ENCODE results near the gene PTH1R.
A peak's percentile ranks its signal among the peaks of the same experiment; 100 is the strongest.

The PTH1R gene

DNA sequence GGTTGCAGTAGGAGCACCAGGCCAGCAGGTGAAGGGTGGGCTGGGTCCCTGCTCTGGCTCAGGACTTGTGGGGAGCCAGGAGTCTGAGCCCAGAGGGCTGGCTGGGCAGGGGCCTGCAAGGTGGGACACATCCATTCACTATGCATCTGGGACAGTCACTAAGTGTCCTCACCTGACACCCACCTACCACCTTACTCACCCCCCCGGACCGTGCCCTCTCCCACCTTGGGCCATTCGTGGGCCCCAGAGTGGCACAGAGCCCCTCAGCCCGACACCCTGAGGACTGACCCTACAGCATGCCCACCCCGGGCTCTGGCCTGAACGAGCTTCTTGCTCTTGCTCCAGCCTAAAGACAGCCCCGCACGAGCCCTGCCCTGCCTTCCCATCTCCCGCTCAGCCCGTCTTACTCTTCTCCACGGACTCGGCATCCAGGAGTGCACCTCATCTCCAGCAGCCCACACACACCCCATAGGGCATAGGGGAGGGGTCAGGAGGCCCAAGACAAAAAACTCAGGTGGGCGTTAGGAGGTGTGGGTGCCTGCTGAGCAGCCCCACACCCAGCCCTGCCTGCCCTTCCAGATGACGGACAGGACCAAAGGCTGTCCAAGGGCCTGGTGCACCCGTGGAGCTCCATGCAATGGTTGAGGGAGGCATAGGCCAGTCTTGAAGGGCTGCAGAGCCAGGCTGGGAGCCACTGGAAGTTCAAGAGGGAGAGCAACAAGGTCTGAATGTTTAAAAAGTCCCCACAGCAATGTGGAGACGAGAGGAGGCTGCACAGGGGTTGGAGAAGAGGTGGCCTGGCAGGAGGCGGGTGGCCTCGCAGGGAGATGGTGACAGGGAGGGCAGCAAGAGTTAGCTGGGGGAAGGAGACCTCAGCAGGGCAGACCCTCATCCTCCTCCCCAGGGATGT lies 27.0 kb downstream of the PTH1R start:
- H3K27me3 ChIP-seq (ENCODE audit: control insufficient read depth, insufficient read depth, low read length): no peaks in the 10 kb centered on the region
- no peak overlapping the region for H3K27ac ChIP-seq (ENCODE audit: low read length)
- no peaks in the 10 kb centered on the region for H3K9me3 ChIP-seq (ENCODE audit: control insufficient read depth, insufficient read depth, low read length)
- peaks cover 2% of the 10 kb centered on the region; the same call in 1 of the 2 replicates for H3K4me1 ChIP-seq (ENCODE audit: control insufficient read depth, insufficient read depth, low read length)
- DNase-seq (ENCODE audit: low read depth, low spot score): no peak
- WGBS (ENCODE audit: insufficient coverage, insufficient read length): no CpG with 5 or more reads among the region's 18 CpGs
- no peaks in the 10 kb centered on the region for H3K36me3 ChIP-seq (ENCODE audit: control insufficient read depth, insufficient read depth, low read length)
- no peak overlapping the region for H3K4me3 ChIP-seq (ENCODE audit: low read length)

DNA sequence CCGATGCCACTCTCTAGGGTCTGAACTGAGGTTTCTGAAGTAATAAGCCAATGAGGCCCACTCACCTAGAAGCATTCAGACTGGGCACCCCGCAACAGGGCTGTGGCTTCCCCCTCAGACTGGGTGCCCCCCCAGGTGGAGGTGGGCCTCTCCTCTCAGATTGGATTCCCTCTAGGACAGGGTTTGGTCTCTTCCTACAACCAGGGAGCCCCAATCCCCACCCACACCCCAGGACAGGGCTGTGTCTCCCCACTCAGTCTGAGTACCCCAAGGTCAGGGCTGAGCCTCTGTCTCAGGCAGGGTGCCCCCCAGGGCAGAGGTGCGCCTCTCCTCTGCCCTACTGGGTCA lies 27.7 kb downstream of the PTH1R start:
- no peak for DNase-seq (ENCODE audit: low read depth, low spot score)
- H3K36me3 ChIP-seq (ENCODE audit: control insufficient read depth, insufficient read depth, low read length): no peaks in the 10 kb centered on the region
- WGBS (ENCODE audit: insufficient coverage, insufficient read length): no CpG with 5 or more reads among the region's 3 CpGs
- H3K4me1 ChIP-seq (ENCODE audit: control insufficient read depth, insufficient read depth, low read length): peaks cover 2% of the 10 kb centered on the region; the same call in 1 of the 2 replicates
- H3K27ac ChIP-seq (ENCODE audit: low read length): no peak overlapping the region
- H3K27me3 ChIP-seq (ENCODE audit: control insufficient read depth, insufficient read depth, low read length): no peaks in the 10 kb centered on the region
- H3K9me3 ChIP-seq (ENCODE audit: control insufficient read depth, insufficient read depth, low read length): no peaks in the 10 kb centered on the region
- H3K4me3 ChIP-seq (ENCODE audit: low read length): no peak overlapping the region

DNA sequence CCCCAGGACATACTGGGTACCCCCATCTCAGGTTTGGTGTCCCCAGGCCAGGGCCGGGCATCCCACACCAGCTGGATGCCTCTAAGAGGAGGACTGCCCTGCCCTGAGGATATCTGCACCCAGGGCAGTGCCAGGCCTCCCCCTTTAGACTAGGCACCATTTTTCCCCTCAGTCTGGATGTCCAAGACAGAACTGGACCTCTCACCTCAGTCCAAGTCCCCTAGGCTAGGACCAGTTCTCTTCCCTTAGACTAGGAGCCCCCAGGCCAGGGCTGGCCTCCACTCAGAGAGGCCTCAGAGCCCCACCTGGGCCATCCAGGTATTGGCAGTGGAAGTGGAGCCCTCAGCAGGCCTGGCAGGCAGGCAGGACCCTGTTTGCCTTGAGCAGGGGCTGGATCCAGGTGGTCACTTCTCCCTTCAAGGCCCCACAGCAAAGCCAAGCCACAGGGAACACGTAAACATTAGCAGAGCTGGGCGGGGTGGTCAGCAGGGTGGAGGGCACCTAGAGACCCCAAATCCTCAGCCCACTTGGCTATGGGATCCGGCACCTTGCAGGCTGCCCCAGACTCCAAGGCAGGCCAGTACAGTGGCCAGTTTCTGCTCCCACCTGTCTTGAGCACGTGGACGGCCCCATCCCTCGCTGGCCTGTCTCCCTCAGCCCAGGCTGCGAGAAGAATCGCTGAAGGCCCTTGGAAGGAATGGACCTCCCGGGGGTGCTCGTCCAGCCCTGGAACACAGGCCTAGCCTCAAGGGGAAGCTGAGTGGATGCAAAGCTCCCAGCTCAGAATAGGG lies 28.3 kb downstream of the PTH1R start:
- no CpG with 5 or more reads among the region's 11 CpGs for WGBS (ENCODE audit: insufficient coverage, insufficient read length)
- H3K4me1 ChIP-seq (ENCODE audit: control insufficient read depth, insufficient read depth, low read length): peaks cover 2% of the 10 kb centered on the region; the same call in 1 of the 2 replicates
- H3K27ac ChIP-seq (ENCODE audit: low read length): no peak overlapping the region
- no peaks in the 10 kb centered on the region for H3K9me3 ChIP-seq (ENCODE audit: control insufficient read depth, insufficient read depth, low read length)
- H3K36me3 ChIP-seq (ENCODE audit: control insufficient read depth, insufficient read depth, low read length): no peaks in the 10 kb centered on the region
- DNase-seq (ENCODE audit: low read depth, low spot score): no peak
- H3K4me3 ChIP-seq (ENCODE audit: low read length): no peak overlapping the region
- H3K27me3 ChIP-seq (ENCODE audit: control insufficient read depth, insufficient read depth, low read length): no peaks in the 10 kb centered on the region

DNA sequence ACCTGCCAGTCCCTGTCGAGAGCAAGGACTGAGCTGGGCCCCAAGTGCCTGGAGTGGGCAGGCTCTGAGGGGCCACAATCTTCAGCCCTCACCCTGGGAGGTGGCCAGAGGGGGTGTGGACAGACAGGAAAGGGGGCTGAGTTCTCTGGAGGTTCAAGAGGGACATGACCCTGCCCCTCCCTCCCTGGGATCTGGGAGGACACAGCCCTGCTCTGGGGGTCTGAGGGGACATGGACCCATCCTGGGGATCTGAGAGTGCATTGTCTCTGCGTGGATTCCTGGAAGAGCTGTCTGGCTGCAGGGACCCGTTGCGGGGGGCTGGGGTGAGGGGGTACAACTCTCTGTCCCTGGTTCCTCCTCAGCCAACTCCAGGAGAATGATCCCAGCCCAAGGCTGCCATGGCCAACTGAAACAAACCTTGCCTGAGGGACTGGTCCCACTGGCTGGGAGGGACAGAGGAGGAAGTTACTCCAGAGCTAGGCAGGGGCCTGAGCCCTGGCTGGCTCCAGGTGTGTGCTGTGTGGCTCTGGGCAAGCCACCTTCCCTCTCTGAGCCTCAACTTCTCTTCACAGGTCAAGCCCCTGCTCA lies 29.0 kb downstream of the PTH1R start:
- H3K4me3 ChIP-seq (ENCODE audit: low read length): no peak overlapping the region
- no peak for DNase-seq (ENCODE audit: low read depth, low spot score)
- no peaks in the 10 kb centered on the region for H3K9me3 ChIP-seq (ENCODE audit: control insufficient read depth, insufficient read depth, low read length)
- no peak overlapping the region for H3K27ac ChIP-seq (ENCODE audit: low read length)
- WGBS (ENCODE audit: insufficient coverage, insufficient read length): no CpG with 5 or more reads among the region's 4 CpGs
- H3K4me1 ChIP-seq (ENCODE audit: control insufficient read depth, insufficient read depth, low read length): peaks cover 2% of the 10 kb centered on the region; the same call in 1 of the 2 replicates
- no peaks in the 10 kb centered on the region for H3K27me3 ChIP-seq (ENCODE audit: control insufficient read depth, insufficient read depth, low read length)
- H3K36me3 ChIP-seq (ENCODE audit: control insufficient read depth, insufficient read depth, low read length): no peaks in the 10 kb centered on the region

DNA sequence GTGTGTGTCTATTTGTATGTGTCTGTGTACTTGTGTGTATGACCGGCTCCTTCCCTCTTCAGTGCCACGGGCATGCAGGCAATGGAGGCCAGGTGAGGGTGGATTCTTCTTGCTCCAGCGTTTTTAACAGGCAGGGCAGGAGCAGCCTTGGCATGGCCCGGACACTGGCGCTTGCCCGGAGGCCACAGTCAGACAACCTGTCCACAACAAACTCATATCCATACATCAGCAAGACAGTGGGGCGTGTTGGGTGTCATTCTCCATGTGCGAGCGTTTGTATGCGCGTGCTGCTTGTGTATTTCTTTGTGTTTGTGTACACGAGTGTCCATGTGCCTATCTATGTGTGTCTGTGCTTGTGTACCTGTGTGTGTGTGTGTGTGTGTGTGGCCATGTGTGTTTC lies 29.8 kb downstream of the PTH1R start:
- WGBS (ENCODE audit: insufficient coverage, insufficient read length): no CpG with 5 or more reads among the region's 12 CpGs
- H3K27ac ChIP-seq (ENCODE audit: low read length): no peak overlapping the region
- H3K4me3 ChIP-seq (ENCODE audit: low read length): no peak overlapping the region
- H3K36me3 ChIP-seq (ENCODE audit: control insufficient read depth, insufficient read depth, low read length): no peaks in the 10 kb centered on the region
- H3K9me3 ChIP-seq (ENCODE audit: control insufficient read depth, insufficient read depth, low read length): no peaks in the 10 kb centered on the region
- no peak for DNase-seq (ENCODE audit: low read depth, low spot score)
- H3K27me3 ChIP-seq (ENCODE audit: control insufficient read depth, insufficient read depth, low read length): no peaks in the 10 kb centered on the region
- H3K4me1 ChIP-seq (ENCODE audit: control insufficient read depth, insufficient read depth, low read length): peaks cover 2% of the 10 kb centered on the region; the same call in 1 of the 2 replicates

DNA sequence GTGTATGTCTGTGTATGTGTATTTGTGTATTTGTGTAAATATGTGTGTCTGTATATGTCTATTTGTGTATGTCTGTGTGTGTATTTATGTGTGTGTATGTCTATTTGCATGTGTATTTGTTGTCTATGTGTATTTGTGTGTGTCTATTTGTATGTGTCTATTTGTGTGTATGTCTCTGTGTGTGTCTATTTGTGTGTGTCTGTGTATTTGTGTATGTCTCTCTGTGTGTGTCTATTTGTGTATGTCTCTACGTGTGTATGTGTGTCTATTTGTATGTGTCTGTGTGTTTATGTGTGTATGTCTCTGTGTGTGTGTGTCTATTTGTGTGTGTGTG lies 30.4 kb downstream of the PTH1R start:
- Histone ChIP-seq H3K36me3 (ENCODE audit: control insufficient read depth, insufficient read depth, low read length) (no peaks in the 10 kb centered on the region), H3K4me1 (ENCODE audit: control insufficient read depth, insufficient read depth, low read length) (peaks cover 2% of the 10 kb centered on the region; the same call in 1 of the 2 replicates), H3K9me3 (ENCODE audit: control insufficient read depth, insufficient read depth, low read length) (no peaks in the 10 kb centered on the region), H3K27ac (ENCODE audit: low read length) (no peak overlapping the region), H3K4me3 (ENCODE audit: low read length) (no peak overlapping the region), H3K27me3 (ENCODE audit: control insufficient read depth, insufficient read depth, low read length) (no peaks in the 10 kb centered on the region)
- no peak for DNase-seq (ENCODE audit: low read depth, low spot score)
- WGBS (ENCODE audit: insufficient coverage, insufficient read length): no CpG with 5 or more reads among the region's 1 CpG

DNA sequence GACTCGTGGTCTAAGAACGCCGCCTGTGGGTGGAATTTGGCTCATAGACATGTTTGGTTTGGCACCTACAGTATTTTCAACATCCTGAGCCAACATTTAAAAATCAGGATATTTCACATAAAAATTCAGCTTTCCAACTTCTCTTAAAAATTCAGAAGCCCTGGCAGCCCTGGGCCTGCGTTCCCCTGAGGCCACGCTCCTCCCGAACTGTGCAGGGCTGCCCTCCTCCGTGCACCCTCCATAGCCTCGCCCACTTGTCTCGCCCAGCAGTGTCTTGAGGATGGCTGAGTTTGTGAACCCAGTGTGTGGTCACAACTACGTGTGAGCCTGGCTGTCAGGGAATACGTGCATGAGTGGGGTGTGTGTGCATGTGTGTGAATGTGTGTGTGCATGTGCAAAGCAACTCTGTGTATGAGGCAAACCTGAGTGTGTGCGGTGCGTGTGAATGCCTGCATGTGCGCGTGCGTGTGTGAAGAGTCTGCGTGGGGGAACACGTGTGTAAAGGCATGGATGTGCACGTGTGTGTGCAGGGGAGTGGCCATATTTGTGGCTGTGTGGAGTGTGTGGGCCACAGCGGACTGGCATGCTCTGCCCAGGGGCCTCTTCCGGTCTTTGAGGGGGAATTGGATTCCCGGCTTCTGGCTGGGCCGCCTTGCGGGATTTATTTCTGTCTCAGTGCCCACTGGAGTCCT lies 30.9 kb downstream of the PTH1R start:
- WGBS (ENCODE audit: insufficient coverage, insufficient read length): no CpG with 5 or more reads among the region's 24 CpGs
- no peak for DNase-seq (ENCODE audit: low read depth, low spot score)
- H3K27ac ChIP-seq (ENCODE audit: low read length): no peak overlapping the region

DNA sequence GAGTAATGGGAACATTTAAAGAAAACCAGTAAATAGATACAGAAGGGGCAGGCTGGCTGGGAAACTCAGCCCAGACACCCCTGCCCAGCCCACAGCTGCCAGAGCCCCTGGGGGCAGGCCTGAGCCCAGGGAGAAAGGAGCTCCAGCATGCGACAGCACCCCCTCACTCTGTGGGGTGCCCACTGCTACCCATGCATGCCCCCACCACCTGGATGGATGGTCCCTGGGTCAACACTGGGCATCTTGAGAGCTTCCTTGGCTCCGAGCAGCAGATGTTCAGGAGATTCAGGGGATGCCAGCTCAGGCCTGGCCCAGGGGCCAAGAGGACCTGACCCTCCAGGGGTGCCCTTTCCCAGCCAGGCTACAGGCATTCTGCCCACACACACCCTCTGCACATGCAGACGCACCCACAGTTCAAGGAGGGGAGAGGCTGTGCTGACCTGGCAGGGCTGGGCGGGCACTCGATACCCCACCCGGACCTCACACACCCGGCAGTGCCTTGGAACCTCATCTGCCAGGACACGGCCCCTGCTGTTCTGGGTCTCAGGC lies 31.5 kb downstream of the PTH1R start:
- Histone ChIP-seq H3K9me3 (ENCODE audit: control insufficient read depth, insufficient read depth, low read length) (no peaks in the 10 kb centered on the region), H3K4me1 (ENCODE audit: control insufficient read depth, insufficient read depth, low read length) (peaks cover 2% of the 10 kb centered on the region; the same call in 1 of the 2 replicates), H3K4me3 (ENCODE audit: low read length) (no peak overlapping the region), H3K27me3 (ENCODE audit: control insufficient read depth, insufficient read depth, low read length) (no peaks in the 10 kb centered on the region), H3K36me3 (ENCODE audit: control insufficient read depth, insufficient read depth, low read length) (no peaks in the 10 kb centered on the region), H3K27ac (ENCODE audit: low read length) (no peak overlapping the region)
- no peak for DNase-seq (ENCODE audit: low read depth, low spot score)
- WGBS (ENCODE audit: insufficient coverage, insufficient read length): no CpG with 5 or more reads among the region's 8 CpGs

More for the DNA sequence above, 30.9 kb downstream of the PTH1R start:
- H3K36me3 ChIP-seq (ENCODE audit: control insufficient read depth, insufficient read depth, low read length): no peaks in the 10 kb centered on the region
- H3K4me1 ChIP-seq (ENCODE audit: control insufficient read depth, insufficient read depth, low read length): peaks cover 2% of the 10 kb centered on the region; the same call in 1 of the 2 replicates
- no peaks in the 10 kb centered on the region for H3K27me3 ChIP-seq (ENCODE audit: control insufficient read depth, insufficient read depth, low read length)
- H3K9me3 ChIP-seq (ENCODE audit: control insufficient read depth, insufficient read depth, low read length): no peaks in the 10 kb centered on the region
- H3K4me3 ChIP-seq (ENCODE audit: low read length): no peak overlapping the region

DNA sequence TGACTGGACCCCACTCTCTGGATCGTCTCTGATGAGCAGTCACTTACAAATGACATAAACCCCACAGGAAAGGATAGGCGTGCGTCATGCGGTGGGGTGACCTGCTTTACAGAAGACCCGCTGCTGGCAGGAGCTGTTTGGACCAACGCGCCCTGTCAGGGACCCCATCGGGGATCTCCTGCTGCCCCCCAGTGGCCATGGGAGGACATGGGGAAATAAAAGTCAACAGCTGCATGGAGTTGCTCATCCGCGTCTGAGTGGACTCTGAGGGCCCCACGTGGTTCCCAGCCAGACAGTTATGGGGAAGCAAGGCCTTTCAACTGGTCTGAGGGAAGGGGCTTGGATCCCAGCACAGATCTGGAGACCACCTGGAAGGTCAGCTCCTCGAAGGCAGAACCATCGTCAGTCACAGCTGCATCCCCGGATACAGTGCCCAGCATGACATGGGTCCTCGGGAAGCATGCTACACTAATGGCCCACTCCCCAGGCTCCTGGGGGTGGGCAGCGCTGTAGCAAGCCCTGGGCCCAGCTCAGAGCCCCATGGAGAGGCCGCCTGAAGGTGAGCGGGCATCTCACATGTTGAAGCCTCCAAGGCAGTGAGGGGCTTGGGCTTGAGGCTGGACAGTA lies 32.1 kb downstream of the PTH1R start:
- peak; percentile 58 for DNase-seq (ENCODE audit: low read depth, low spot score)
- no CpG with 5 or more reads among the region's 18 CpGs for WGBS (ENCODE audit: insufficient coverage, insufficient read length)
- Histone ChIP-seq H3K9me3 (ENCODE audit: control insufficient read depth, insufficient read depth, low read length) (no peaks in the 10 kb centered on the region), H3K27ac (ENCODE audit: low read length) (no peak overlapping the region), H3K36me3 (ENCODE audit: control insufficient read depth, insufficient read depth, low read length) (no peaks in the 10 kb centered on the region), H3K27me3 (ENCODE audit: control insufficient read depth, insufficient read depth, low read length) (no peaks in the 10 kb centered on the region), H3K4me3 (ENCODE audit: low read length) (no peak overlapping the region), H3K4me1 (ENCODE audit: control insufficient read depth, insufficient read depth, low read length) (peaks cover 2% of the 10 kb centered on the region; the same call in 1 of the 2 replicates)
